ENCODE measurements around the gene COL23A1.
"Not testable (repeated sequence)": the region's sequence is repeated elsewhere in the genome, so short reads cannot be mapped to it uniquely, and the experiment has no call there.

COL23A1 gene

DNA sequence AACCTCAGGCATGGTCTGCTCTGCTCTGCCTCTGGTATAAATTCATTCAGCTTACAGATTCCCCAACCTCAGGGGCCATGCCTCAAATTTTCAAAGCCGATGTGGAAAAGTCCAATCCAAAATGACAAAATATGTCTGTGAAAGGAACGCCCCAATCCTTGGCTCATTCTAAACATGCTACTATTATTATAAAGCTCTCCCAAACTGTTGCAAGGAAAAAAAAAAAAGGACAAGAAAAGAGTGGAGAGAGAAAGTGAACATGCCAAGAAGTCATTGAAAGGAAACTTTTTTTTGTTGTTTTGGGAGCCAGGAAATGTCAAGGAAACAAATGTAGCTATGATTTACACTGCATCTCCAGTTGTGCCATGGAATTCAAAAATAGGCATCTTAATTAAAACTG lies 3.8 kb downstream of the COL23A1 start:
- Mint-ChIP-seq H3K36me3 (ENCODE audit: low read depth) (no peaks in the 10 kb centered on the region), H3K4me3 (peak overlapping the region in 2 of 3 experiments; percentile 1 to 32), H3K4me1 (peaks cover 50% of the 10 kb centered on the region), H3K27ac (peak overlapping the region; percentile 0 to 76 (median 62)), H3K9me3 (no peaks in the 10 kb centered on the region), H3K27me3 (ENCODE audit: low read depth) (peaks cover 40% of the 10 kb centered on the region)
- no peak for TF ChIP-seq CTCF (IDR thresholded peaks at IDR 0.05; ENCODE audit: unreplicated experiment in 3 of 3)

- peaks cover 43% of the 10 kb centered on the region for H3K27me3 Mint-ChIP-seq (ENCODE audit: low read depth)
These were observed 4.8 kb downstream of the COL23A1 start for GRCh38 chr5:178585421-178585820.

GRCh38 chr5:178583279-178583678 lies 6.9 kb downstream of the COL23A1 start:
- peaks cover 4% of the 10 kb centered on the region for H3K36me3 Mint-ChIP-seq (ENCODE audit: low read depth)
- no peaks in the 10 kb centered on the region for H3K9me3 Mint-ChIP-seq
- peaks cover 30% of the 10 kb centered on the region for H3K4me1 Mint-ChIP-seq
- no peak overlapping the region for H3K4me3 Mint-ChIP-seq
- peaks cover 33% of the 10 kb centered on the region for H3K27me3 Mint-ChIP-seq (ENCODE audit: low read depth)
- H3K27ac Mint-ChIP-seq: no peak overlapping the region
- TF ChIP-seq CTCF (IDR thresholded peaks at IDR 0.05; ENCODE audit: unreplicated experiment in 3 of 3): no peak

More at GRCh38 chr5:178585421-178585820, 4.8 kb downstream of the COL23A1 start:
- not testable (repeated sequence) for H3K27ac Mint-ChIP-seq; H3K36me3 Mint-ChIP-seq (ENCODE audit: low read depth); H3K4me3 Mint-ChIP-seq; H3K9me3 Mint-ChIP-seq
- H3K4me1 Mint-ChIP-seq: peaks cover 40% of the 10 kb centered on the region

- TF ChIP-seq CTCF (IDR thresholded peaks at IDR 0.05; ENCODE audit: unreplicated experiment in 3 of 3): no peak
- H3K27ac Mint-ChIP-seq: no peak overlapping the region
- no peak overlapping the region for H3K4me3 Mint-ChIP-seq
- peaks cover 28% of the 10 kb centered on the region for H3K27me3 Mint-ChIP-seq (ENCODE audit: low read depth)
- peaks cover 4% of the 10 kb centered on the region for H3K36me3 Mint-ChIP-seq (ENCODE audit: low read depth)
- H3K9me3 Mint-ChIP-seq: no peaks in the 10 kb centered on the region
- H3K4me1 Mint-ChIP-seq: peaks cover 20% of the 10 kb centered on the region
These were observed 7.9 kb downstream of the COL23A1 start for GRCh38 chr5:178582291-178582690.

DNA sequence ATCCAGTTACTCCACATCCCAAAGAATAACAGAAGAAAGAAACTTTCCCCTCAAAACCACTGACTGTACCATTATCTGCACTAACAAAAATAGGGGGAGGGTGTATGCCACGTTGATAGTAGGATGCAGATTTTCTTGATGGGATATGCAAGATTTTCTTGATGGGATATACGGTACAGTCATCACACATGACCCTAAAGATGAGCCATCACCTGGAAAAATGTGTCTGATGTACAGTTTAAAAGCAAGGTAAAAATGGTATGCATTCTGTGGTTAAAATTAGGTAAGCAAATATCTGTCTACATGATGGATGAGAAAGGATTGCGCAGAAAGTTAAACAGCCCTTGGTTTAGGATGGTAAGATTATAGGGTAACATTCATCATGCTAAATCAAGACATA lies 8.6 kb downstream of the COL23A1 start:
- Mint-ChIP-seq H3K9me3 (no peaks in the 10 kb centered on the region), H3K4me3 (no peak overlapping the region), H3K27ac (no peak overlapping the region), H3K4me1 (peaks cover 13% of the 10 kb centered on the region), H3K36me3 (ENCODE audit: low read depth) (peaks cover 4% of the 10 kb centered on the region), H3K27me3 (ENCODE audit: low read depth) (peaks cover 24% of the 10 kb centered on the region)
- no peak for TF ChIP-seq CTCF (IDR thresholded peaks at IDR 0.05; ENCODE audit: unreplicated experiment in 3 of 3)

DNA sequence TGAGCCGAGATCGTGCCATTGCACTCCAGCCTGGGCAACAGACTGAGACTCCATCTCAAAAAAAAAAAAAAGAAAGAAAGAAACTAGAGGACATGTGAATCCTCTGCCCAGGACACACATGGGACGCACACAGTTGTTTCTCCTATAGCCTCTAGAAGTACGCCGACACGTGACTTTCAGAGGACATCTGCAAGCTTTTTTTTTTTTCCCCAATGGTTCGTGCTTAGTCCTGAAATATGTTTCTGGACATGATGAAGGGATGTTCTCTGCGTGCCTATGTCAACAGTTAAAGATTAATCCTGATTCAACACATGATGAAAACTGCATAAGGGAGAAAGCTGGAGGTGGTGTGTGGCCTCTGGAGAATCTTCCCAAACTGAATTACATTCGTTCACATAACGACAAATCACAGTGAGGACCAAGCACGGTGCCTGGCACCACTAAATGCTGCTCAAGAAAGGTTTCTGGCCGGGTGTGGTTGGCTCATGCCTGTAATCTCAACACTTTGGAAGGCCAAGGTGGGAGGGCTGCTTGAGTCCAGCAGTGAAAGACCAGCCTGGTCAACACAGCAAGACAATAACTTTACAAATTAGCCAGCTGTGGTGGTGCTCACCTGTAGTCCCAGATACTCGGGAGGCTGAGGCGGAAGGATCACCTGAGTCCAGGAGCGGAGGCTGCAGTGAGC lies 9.8 kb downstream of the COL23A1 start:
- peaks cover 4% of the 10 kb centered on the region for H3K36me3 Mint-ChIP-seq (ENCODE audit: low read depth)
- peaks cover 7% of the 10 kb centered on the region for H3K4me1 Mint-ChIP-seq
- H3K4me3 Mint-ChIP-seq: no peak overlapping the region
- H3K27ac Mint-ChIP-seq: no peak overlapping the region
- H3K27me3 Mint-ChIP-seq (ENCODE audit: low read depth): peaks cover 26% of the 10 kb centered on the region
- no peak for TF ChIP-seq CTCF (IDR thresholded peaks at IDR 0.05; ENCODE audit: unreplicated experiment in 3 of 3)
- no peaks in the 10 kb centered on the region for H3K9me3 Mint-ChIP-seq

All from nephron (organoid).